Stimulated activated CD4-positive, alpha-beta T cell treated with anti-CD3 and anti-CD28 coated beads, Interleukin-15, amount 100 ng/mL, for 48 hours (primary cell): ENCODE measurements around the gene WFS1.

Experiments used
- DNase-seq, 2 donors: peaks; one replicate each; pipeline ENCODE4 v3.0.0-alpha.2; 2020; ENCODE audit warnings: low read depth in 2 of 2

Gene WFS1, protein sequence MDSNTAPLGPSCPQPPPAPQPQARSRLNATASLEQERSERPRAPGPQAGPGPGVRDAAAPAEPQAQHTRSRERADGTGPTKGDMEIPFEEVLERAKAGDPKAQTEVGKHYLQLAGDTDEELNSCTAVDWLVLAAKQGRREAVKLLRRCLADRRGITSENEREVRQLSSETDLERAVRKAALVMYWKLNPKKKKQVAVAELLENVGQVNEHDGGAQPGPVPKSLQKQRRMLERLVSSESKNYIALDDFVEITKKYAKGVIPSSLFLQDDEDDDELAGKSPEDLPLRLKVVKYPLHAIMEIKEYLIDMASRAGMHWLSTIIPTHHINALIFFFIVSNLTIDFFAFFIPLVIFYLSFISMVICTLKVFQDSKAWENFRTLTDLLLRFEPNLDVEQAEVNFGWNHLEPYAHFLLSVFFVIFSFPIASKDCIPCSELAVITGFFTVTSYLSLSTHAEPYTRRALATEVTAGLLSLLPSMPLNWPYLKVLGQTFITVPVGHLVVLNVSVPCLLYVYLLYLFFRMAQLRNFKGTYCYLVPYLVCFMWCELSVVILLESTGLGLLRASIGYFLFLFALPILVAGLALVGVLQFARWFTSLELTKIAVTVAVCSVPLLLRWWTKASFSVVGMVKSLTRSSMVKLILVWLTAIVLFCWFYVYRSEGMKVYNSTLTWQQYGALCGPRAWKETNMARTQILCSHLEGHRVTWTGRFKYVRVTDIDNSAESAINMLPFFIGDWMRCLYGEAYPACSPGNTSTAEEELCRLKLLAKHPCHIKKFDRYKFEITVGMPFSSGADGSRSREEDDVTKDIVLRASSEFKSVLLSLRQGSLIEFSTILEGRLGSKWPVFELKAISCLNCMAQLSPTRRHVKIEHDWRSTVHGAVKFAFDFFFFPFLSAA

DNA sequence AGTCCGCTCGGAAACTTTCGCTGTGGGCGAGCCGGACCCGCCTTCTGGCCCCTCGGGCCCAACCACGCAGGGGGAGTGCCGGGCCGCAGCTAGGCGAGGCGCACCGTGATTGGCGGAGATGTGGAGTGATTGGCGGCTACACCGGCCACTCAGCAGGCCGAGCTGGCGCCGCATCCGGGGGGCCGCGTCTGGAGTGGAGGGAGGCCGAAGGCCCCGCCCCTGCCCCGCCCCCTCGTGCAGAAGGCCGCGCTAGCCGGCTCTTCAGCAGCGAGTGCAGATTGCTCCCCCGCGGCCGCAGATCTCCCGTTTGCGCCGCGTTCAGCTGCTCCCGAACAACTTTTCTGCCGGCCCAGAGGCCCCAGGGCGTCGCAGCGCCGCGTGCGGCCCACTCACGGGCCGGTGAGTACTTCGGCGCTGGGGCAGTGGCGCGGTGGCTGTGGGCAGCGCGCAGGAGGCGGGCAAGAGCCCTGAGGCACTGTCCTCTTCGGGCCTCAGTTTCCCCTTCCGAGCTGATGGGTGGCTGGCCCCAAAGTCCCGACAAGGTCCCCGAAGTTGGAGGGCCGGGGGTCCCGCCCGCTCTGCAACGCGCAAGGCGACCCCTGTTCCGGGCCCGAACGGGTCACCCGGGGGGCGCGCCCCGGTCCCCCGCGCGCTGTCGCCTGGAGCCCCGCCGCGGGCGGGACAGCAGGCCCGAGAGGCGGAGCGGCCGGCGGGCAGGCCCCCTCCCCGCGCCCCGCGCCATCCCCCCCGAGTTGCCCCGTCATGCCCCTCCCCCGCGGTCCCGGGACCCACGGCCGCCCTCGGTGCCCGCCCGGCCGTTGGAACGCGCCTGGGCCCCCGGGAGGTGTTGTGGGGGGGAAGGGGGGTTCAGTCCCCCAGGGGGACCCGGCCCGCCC lies at the start of gene WFS1:
TSS of gene WFS1 (plus strand) at position 235 of the 896 bp plus-strand sequence. CDS start 7,606 bp downstream, outside the sequence.
- DNase-seq: peak; percentile 92 to 97

DNA sequence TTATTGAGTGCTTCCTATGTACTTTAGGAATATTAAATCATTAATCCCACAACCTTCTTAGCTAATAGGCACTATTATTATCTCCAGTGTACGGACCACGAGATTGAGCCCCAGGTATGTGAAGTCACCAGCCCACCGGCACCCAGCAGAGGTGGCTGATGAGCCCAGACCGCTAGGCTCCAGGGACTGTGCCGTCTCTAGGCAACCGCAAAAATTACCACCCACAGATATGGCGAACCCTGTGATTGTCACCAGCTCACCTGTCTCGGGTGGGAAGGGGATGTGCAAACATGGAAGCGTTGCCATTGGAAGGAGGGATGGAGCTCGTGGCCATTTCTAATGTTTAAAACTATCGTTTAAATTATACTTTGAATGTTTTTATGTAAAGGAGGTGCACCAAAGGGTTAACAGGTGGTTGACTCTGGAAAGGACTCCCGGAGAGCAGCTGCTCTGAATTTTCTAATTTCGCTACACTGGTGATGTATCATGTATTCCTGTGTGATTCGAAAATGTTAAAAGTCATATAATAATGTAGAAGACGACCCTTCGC lies 48.3 kb upstream of the WFS1 start:
- no peak for DNase-seq

DNA sequence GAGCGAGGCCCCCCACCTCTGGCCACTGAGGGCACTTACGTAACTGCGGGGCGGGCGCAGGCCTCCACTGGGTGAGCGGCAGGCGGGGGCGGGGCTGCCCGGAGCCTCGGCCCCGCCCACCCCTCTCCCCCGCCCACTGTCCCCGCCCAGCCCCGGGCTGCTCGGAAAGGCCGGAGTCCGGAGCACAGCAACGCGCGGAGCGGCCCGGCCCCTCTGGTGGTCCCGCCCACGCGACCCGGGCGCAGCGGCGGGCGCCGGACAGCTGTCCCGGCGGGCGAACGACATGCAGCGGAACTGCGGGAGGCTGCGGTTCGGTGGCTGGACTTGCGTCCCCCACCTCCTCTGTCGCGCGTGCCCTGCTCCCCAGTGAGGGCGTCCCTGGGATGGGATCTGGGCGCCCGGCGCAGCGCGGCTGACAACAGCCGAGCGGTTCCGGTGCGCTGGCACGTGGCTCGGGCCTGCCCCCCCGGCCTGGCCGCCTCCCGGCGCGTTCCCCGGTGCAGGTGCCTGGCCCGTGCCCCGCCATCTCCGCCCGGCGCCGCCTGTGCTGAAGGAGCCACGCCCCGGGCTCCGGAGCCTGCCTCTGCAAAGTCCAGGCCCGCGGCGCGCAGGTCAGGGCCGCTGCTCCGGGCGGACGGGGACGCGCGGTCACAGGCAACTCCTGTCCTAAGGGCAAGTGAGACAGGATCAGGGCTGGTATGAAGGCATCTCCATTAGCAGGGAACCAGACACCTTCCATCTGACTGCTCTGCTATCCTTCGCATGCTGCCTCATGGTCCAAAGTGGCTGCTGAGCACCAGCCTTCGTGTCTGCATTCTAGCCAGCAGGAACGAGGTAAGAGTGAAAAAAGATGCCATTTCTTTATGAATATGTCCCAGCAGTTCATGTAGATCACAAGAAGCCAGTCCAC lies 47.5 kb upstream of the WFS1 start:
- no peak for DNase-seq

DNA sequence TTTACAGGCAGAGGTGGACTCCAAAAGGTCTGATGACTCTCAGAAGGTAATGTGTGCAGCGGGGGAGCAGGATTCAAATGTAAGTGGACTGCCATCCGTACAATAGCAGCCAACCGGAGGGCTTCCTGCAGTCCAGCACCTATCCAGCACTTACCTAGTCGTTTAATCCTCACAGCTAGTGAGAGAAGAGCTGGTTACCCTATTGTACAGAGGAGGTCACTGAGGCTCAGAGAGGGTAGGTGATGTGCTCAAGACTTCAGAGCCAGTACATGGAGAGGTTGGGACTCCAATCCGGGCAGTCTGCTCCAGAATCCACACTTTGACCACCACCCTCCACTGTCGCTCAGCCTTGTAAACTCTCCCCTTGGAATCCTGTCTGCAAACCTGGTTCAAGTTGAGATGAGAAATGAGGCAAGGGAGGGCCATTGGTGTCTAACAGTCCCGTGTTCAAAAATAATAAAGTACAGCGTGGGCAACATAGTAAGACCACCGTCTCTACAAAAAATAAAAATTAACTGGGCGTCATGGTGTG lies 46.8 kb upstream of the WFS1 start:
- DNase-seq: no peak

DNA sequence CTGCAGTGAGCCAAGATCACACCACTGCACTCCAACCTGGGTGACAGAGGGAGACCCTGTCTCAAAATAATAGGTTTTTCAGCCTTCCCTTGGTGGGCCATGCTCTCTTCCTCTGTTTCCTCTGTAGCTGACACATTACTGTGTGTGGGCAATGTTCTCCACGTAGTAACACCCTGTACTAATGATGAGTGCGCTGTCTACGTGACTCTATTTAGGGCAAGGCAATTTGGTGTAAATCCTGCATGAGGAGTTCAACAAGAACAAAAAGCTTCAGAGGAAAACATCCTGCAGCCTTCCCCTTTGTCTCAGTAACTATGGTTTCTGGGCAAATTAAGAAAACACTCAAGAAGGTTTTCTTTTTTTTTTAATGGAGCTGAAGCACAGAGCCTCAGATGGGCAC lies 44.9 kb upstream of the WFS1 start:
- DNase-seq: no peak

DNA sequence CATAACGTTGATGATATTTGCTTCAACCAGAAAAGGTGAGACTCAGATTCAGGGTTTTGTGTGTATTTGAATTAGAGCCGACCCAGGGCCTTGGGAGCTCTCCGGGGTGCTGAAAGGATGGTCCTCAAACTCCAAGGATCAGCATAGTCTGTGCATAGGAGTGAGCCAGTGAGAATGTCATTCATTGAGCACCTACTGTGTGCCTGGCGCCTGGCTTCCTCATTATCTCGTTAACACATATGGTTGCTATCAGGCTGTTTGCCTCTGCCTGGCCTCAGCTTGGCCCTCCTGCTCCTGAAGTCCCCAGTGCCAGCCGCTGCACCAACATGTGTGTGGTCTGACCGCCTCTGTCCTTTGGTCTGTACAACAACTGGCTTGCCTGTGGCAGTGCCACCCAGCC lies 44.2 kb upstream of the WFS1 start:
- DNase-seq: no peak

DNA sequence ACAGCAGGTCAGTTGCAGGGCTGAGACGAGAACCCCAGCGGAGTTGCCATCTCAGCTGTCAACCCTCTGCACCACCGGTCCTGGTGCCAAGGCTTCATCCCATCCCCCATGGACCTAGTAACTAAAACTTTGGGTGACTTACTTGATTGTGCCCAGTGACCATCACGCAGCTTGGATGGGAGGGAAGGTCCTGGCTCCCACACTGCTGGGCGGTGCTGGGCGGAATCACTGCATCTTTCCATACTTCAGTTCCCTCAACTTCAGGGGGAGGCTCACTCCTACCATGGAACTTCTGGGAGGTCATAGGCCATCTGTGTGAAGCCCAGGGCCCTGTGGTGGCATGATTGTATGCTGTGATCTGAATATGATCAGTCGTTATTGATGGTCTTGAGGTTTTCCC lies 43.1 kb upstream of the WFS1 start:
- no peak for DNase-seq

DNA sequence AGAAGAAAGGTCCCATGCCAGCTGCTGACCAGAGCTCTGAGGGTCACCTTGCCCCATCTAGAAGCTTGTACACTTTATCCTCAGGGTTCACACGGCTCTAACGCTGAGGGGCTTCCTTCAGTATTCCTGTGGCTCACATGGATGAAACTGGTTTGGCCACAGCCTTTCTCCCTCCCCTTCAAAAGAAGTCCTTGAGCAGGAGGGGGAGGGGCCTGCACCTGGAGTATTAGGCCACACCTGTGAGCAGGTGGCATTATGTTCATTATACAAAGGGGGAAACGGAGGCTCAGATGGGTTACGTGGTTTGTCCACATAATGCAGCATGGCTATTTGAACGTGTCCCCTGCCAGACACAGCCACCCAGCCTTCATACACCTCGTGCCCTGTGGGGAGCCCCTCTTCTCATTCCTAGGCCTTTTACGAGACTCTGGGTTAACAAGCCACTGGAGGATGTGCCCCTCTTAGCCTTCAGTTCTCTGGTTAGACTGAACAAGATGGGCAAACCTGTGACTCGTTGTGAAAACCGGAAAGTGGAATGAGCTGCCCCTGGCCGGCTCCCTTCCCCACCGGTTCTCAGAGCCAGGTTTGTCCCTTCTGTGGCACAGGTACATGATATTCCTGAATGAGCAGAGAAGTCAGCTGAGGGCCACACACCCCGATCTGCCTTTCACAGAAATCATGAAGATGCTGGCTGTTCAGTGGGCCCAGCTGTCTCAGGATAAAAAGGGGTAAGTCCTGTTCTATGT lies 42.1 kb upstream of the WFS1 start:
- no peak for DNase-seq

DNA sequence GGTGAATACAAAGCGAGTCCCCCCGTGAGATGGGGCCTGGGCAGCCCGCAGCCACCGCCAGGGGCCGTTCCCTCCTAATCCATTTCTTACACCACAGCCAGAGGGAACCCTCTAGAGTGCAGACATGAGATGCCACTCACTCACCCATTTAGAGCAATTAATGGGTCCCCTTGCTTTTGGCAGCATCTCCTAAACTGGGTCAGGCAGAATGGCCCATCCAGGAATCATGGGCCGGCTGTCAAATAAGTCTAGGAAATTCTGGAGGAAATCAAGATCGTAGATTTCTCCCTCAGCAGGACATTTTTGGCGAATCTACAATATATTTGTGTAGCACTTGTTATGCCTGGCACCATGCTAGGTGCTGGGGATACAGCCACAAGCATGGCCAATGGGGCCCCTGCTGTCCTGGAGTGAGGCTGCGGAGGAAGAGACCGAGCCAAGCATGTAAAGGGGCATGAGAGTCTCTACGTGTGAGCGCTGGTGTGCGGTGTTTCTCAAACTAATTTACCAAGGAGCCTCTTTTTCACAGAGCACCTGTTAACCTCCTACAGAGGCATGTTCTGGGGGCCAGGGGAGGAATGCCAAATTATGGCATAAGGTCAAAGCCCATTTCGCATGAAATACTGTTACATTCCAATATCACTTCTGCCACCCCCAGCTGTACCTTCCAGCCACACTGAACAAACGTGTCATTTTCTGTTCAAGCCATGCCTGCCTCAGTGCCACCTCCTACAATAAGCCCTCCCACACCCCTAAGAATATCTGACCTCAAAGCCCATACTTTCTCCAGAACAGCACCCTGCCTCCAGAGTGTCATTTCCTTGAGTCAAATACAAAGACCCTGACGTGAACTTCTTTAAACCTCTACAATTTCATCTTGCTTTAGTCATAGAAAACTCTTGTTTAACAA lies 41.2 kb upstream of the WFS1 start:
- DNase-seq: no peak

DNA sequence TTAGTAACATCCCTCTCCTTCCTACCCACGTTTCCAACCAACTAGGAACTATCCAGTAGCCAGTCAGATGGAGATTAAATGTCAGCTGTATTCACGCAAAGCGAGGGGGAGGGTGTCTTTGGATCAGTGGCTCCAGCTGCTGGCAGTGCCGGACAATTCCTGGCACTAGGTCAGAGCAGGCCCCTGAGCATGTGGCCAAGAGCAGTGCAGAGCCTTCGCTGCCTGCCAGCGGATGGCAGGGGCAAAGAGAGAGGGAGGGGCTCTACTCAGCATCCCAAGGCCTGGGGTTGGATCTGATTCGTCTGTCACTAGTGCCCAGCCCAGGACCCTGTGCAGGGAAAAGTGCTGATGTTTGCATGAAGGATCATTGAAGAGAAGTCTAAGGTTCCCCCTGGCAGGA lies 40.6 kb upstream of the WFS1 start:
- DNase-seq: no peak

DNA sequence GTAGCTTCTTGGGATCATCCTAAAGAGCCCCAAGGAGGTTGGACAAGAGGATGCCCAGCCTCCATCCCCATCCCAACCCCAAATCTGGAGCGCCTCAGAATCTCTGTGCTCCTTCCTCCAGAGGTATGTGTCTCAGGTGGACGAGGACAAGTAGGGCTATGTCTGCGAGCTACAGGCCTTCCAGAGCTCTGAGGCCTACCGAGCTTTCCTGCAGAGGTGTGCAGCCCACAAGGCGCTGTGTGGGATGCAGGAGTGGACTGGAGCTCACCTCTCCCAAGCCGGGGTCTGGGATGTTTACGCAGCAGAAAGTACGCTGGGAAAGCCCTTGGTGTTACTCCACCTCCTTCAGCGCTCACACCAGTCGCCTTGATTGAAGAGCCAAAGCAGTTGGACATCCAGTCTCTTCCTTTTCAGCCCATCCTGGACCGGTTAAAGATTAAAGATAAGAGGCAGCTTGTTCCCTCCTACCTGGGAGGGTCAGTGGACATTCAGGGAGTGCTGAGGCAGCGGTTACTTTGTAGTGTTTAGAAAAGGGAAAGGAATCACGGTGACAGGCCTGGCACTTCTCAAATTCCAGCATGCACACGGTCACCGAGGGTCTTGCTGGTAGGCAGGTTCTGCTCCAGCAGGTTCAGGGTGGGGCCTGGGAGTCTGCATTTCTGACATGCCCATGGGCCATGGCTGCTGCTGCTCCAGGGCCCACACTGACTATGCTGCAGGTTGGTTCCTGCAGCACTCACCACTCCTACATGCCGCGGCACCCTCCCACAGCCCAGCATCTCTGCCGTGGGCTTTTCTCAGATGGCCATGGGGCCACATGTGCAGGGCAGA lies 39.8 kb upstream of the WFS1 start:
- no peak for DNase-seq

DNA sequence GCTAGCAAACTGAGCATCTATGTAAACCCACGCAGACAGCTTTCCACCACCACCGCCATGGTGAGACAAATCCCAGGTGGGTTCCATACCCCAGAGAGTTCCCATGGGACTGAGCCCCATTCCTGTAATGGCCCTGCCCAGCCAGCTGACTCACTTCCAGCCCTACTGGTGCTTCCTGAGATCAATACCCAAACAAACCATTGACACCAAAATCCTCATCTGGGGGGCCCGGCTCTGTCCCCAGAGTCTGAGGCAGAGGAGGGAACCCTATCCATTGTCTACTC lies 39.2 kb upstream of the WFS1 start:
- DNase-seq: no peak

DNA sequence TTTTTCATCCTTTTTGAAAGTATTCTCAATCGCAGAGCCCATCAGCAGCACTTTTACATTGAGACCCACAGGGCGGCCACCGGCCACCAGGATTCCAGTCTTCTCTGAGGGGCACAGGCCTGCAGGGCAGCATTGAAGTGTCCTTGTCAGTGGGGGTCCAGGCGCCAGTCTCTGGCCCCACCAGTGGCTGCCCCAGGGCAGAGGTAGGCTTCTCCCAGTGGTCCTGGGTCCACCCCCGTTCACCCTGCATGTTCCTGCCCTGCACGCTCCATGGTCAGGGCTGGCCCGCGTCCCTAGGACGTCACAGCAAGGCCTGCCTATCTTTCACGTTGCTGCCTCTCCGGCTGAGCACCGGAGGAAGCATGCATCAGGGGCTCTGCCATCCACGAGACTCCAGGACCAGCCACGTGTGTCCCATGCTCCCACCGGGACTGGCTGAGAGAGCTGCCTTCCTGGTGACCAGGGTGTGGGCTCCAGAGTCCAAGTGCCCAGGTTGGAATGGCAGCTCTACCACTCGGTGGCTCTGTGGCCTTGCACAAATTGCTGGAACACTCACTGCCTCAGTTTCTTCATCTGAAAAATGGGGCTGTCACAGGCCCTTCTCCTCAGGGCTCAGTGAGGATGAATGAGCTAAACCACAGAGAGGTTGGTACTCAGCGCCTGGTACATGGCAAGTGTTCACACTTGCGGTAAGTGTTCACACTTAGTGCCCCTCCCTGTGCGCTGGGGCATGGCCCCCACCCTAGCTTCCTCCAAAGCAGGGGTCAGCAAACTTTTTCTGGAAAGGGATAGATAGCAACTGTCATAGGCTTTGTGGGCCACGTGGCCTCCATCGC lies 38.6 kb upstream of the WFS1 start:
- no peak for DNase-seq

DNA sequence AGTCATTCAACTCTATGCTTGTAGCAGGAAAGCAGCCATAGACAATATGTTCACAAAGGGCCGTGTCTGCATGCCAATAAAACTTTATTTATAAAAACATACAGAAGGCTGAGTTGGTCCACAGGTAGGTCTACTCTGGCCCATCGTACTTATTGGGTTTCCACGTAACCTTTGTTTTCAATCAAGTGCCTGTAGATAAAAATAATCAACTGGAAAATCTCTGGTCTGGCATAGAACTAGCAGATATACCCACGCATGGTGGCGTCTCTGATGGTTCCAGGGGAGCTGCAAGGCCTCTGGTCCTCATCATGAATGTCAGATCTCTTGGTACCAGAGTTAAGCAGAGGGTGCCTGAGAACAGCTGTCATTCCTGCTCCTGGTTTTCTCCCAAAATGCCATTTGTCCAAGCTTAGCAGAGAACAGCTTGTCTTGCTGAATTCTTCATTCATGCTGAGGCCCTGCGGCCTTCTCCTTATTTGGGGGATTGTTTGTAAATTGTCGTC lies 37.9 kb upstream of the WFS1 start:
- DNase-seq: no peak

DNA sequence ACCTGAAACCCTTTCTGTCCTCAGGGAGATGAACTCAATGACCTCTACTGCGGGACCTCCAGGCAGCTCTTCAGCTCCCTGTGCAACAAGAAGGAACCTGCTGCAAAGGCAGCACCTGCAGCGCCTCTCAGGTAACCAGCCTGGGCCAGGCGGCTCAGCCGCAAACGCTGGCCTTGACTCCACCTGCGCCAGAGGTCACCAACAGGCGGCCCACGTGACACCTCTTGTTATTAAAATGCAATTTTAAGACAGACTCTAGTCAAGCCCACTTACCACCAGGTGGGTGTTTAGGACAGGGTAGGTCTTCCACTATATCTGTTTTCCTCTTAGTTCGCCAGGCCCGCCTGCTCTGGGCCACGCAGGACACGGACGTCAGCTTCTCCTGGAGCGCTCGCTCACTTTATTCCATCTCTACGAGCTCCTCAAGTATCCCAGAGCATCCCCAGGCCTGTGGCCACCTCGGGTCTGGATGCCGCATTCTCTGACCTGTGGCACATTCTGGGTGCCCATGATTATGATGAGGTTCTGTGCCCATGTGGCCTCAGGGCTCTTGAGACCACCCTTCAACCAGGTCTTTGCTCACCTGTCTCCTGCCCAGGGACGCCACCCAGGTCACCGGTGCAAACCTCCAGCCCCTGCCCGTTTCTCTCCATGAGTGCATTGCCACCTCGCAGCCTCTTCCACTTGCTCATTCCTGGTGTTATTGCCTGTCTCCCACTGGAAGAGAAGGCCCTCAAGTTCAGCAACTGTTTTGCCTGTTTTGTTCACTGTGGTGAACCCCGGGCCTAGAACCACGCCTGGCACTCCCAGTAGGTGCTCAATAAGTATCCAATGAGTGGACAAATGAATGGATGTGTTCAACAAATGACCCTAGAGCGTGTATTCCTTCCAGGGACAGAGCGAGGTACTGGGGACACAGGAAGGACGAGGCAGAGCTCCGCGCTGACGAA lies 36.5 kb upstream of the WFS1 start:
- DNase-seq: no peak

DNA sequence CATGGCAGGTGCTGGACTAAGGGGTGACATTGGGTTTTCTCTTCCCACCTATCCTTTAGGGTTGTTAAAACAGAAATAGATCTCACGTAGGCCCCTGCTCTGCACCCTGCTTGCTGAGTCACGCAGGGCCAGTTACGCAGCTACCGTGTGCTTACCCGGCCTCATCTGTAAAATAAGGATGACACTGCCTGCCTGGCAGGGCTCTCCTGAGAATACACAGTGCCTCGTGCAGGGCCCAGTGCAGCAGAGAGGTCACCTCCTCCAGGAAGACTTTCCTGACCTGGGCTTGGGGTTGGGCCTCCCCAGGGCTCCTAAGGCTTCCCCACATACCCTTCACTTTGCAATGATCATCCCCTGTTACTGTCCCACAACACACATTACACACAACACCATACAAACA lies 35.7 kb upstream of the WFS1 start:
- DNase-seq: no peak
